ENCODE results near the gene SASH1.

SASH1 gene

DNA sequence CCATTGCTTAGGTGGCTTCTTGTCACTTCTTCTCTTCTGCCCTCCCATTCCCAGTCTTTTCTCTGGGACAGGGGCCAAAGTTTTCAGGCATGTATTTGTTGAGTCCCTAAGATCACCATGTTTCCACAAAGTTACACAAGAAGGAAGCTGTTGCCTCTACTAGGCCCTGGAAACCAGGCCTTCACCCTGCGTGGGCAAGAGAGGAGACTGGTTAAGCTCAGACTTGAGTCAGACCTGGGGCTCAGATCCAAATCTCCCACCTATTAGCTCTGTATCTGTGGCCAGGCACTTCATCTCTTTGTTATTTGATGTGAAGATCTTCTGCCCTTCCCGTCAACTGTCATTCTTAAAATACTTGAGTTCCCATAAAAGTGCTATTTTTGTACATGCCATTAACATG is 154.6 kb downstream of the SASH1 start:
- Mint-ChIP-seq H3K36me3 (no peaks in the 10 kb centered on the region), H3K4me3 (no peak overlapping the region), H3K27ac (no peak overlapping the region), H3K9me3 (no peaks in the 10 kb centered on the region), H3K4me1 (no peaks in the 10 kb centered on the region), H3K27me3 (no peaks in the 10 kb centered on the region)
- DNase-seq = no peak
- CTCF ChIA-PET = interaction anchor here (0.7 kb wide), 1 partner anchor 596 kb away, joined by 3 read pairs; no protein-coding TSS in a partner anchor

GRCh38 chr6:148497717-148498116 is 155.1 kb downstream of the SASH1 start:
- CTCF ChIA-PET = no interaction called here
- Mint-ChIP-seq H3K4me1 (no peaks in the 10 kb centered on the region), H3K36me3 (no peaks in the 10 kb centered on the region), H3K9me3 (no peaks in the 10 kb centered on the region), H3K27ac (no peak overlapping the region), H3K27me3 (no peaks in the 10 kb centered on the region), H3K4me3 (no peak overlapping the region)
- DNase-seq = no peak

DNA sequence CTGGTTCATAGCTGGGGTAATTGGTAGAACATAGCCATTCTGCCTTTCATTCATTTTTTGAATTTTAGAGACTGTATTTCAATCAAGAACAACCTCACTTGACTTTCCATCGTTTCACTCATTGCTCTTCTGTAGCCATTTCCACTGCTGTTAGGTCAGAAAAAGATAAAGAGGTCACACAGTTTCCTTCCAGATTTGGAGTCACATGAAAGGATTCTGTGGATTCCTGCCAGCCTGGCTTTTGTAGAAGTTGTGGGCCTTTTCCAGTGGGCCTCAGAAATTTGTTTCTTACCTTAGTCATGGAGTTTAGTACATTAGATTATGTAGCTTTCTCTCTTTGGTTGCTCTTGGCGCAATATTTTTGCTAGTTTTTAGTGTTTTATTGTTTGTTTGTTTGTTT is 157.8 kb downstream of the SASH1 start:
- Mint-ChIP-seq H3K4me3 (no peak overlapping the region), H3K9me3 (no peaks in the 10 kb centered on the region), H3K27ac (no peak overlapping the region), H3K36me3 (no peaks in the 10 kb centered on the region), H3K27me3 (peaks cover 7% of the 10 kb centered on the region), H3K4me1 (no peaks in the 10 kb centered on the region)
- DNase-seq = no peak
- CTCF ChIA-PET = no interaction called here

DNA sequence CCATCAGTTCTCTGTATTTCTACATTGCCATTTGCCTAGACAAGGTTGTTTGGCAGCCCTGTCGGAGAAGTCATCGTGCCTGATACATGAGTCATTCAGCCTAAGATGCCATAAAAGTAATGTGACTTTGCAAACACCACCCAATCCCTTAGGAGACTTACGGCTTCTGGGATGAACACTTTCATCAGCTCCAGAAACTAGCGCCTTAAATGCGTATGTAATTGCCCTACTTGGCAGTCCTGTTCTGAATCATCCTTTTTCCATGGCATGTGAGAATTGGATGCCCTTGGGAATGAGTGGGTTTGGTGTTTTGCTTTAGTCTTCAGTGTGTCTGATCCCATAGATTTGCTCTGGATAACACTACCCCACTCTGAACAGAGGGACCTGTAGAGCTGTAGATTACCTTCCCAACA is 158.5 kb downstream of the SASH1 start:
- DNase-seq = no peak
- no peaks in the 10 kb centered on the region for H3K4me1 Mint-ChIP-seq
- no peaks in the 10 kb centered on the region for H3K9me3 Mint-ChIP-seq
- no peak overlapping the region for H3K4me3 Mint-ChIP-seq
- no peak overlapping the region for H3K27ac Mint-ChIP-seq
- peaks cover 7% of the 10 kb centered on the region for H3K27me3 Mint-ChIP-seq
- no peaks in the 10 kb centered on the region for H3K36me3 Mint-ChIP-seq
- CTCF ChIA-PET = no interaction called here

DNA sequence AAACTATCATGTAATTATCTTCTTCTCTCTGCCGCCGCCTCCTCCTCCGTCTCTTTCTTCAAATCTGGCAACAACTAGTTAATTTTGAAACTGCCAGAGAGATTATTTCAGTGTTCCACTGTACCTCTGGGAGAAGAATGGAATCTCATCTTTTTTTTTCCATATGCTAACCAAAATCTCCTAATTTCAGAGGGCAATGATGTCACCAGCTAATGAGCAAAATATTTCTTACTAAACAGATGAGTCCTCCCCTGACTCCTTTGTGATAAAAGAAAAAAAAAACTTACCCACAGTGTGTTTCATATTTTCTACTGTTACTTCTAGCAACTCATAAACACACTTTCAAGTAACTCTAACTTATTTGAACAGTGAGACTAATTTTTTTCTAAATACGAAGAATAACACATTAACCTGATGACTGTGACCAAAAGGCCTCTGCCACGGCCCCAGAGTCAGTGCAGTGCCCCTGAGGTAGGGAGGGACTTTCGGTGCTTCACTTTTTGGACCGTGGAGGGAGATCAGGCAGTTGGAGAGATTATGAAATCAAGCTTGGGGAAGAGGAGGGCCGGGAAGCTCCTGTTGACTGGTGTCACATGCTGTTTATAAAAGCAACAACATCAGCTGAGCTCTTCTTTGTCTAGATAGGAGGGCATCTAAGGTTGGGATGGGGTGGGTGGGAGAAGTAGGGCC is 159.6 kb downstream of the SASH1 start:
- CTCF ChIA-PET = no interaction called here
- Mint-ChIP-seq H3K27me3 (peaks cover 12% of the 10 kb centered on the region), H3K4me3 (no peak overlapping the region), H3K27ac (no peak overlapping the region), H3K36me3 (no peaks in the 10 kb centered on the region), H3K9me3 (no peaks in the 10 kb centered on the region), H3K4me1 (no peaks in the 10 kb centered on the region)
- no peak for DNase-seq

- no peaks in the 10 kb centered on the region for H3K4me1 Mint-ChIP-seq
- H3K27me3 Mint-ChIP-seq = peaks cover 12% of the 10 kb centered on the region
- CTCF ChIA-PET = no interaction called here
These were observed 160.1 kb downstream of the SASH1 start for GRCh38 chr6:148502773-148503135.

GRCh38 chr6:148503703-148504102 is 161.1 kb downstream of the SASH1 start:
- H3K27ac Mint-ChIP-seq = no peak overlapping the region
- DNase-seq = no peak
- H3K9me3 Mint-ChIP-seq = no peaks in the 10 kb centered on the region
- H3K4me1 Mint-ChIP-seq = no peaks in the 10 kb centered on the region
- peaks cover 18% of the 10 kb centered on the region for H3K27me3 Mint-ChIP-seq
- no peaks in the 10 kb centered on the region for H3K36me3 Mint-ChIP-seq
- no peak overlapping the region for H3K4me3 Mint-ChIP-seq
- CTCF ChIA-PET = no interaction called here

More at GRCh38 chr6:148502773-148503135, 160.1 kb downstream of the SASH1 start:
- Mint-ChIP-seq H3K9me3 (no peaks in the 10 kb centered on the region), H3K36me3 (no peaks in the 10 kb centered on the region), H3K27ac (no peak overlapping the region), H3K4me3 (no peak overlapping the region)
- DNase-seq = no peak

- Mint-ChIP-seq H3K9me3 (no peaks in the 10 kb centered on the region), H3K27ac (no peak overlapping the region), H3K27me3 (peaks cover 23% of the 10 kb centered on the region), H3K4me1 (no peaks in the 10 kb centered on the region), H3K4me3 (no peak overlapping the region), H3K36me3 (no peaks in the 10 kb centered on the region)
- CTCF ChIA-PET = no interaction called here
- DNase-seq = no peak
These were observed 165.1 kb downstream of the SASH1 start for GRCh38 chr6:148507774-148508173.

GRCh38 chr6:148508401-148509041 is 165.9 kb downstream of the SASH1 start:
- CTCF ChIA-PET = no interaction called here
- Mint-ChIP-seq H3K4me3 (no peak overlapping the region), H3K4me1 (no peaks in the 10 kb centered on the region), H3K9me3 (no peaks in the 10 kb centered on the region), H3K27me3 (peaks cover 28% of the 10 kb centered on the region), H3K36me3 (no peaks in the 10 kb centered on the region), H3K27ac (no peak overlapping the region)
- DNase-seq = no peak

- Mint-ChIP-seq H3K36me3 (no peaks in the 10 kb centered on the region), H3K4me1 (no peaks in the 10 kb centered on the region), H3K4me3 (no peak overlapping the region), H3K27ac (no peak overlapping the region), H3K27me3 (peaks cover 28% of the 10 kb centered on the region), H3K9me3 (no peaks in the 10 kb centered on the region)
- DNase-seq = no peak
- CTCF ChIA-PET = no interaction called here
These were observed 166.6 kb downstream of the SASH1 start for GRCh38 chr6:148509119-148509799.

GRCh38 chr6:148509800-148510581 is 167.4 kb downstream of the SASH1 start:
- no peaks in the 10 kb centered on the region for H3K4me1 Mint-ChIP-seq
- CTCF ChIA-PET = no interaction called here
- H3K27ac Mint-ChIP-seq = no peak overlapping the region
- H3K4me3 Mint-ChIP-seq = no peak overlapping the region
- no peaks in the 10 kb centered on the region for H3K9me3 Mint-ChIP-seq
- DNase-seq = no peak
- H3K36me3 Mint-ChIP-seq = no peaks in the 10 kb centered on the region
- H3K27me3 Mint-ChIP-seq = peaks cover 24% of the 10 kb centered on the region

DNA sequence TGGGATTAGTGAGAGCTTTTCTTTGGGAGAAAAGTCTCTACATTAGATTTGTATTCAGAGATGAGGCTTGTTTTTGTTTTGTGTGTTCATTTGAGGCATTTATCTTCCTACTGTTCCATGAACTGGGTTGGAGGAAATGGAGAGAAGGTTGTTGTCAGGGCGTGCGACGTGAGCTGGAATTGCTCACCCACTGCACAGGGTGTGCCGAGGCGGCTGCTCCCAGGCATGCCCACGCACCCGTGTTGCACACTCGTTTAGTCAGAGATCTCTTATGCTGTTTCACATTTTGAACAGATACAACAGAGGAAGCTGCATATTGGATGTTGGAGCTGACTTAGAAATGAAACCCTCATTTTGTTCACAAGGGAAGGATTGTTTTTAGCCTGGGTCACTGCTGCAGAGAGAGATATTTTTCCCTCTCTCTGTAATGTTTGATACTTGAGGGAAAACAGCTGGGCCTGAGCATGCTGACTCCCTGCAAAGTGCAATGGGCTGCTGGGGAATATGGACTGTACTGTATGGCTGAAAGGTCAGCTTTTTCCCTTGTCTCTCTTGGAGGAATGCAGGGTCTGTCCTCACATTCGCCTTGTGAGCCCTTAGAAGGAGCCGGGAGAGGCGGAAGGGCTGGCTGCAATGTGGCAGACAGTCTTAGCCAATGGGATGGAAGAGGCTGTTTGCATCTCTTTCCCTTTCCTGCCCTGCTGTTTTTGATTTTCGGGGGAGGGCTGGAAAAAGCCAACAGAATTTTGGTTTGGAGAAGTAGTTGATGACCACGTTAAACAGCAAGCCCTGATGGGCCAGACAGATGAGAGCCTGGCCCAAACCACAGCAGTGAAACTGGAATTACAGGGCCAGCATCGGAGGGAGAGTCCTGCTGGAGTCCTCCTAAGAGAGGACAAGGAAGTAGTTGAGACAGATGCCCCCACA is 170.8 kb downstream of the SASH1 start:
- no peak overlapping the region for H3K4me3 Mint-ChIP-seq
- H3K9me3 Mint-ChIP-seq = no peaks in the 10 kb centered on the region
- H3K36me3 Mint-ChIP-seq = no peaks in the 10 kb centered on the region
- DNase-seq = no peak
- H3K27ac Mint-ChIP-seq = no peak overlapping the region
- no peaks in the 10 kb centered on the region for H3K4me1 Mint-ChIP-seq
- H3K27me3 Mint-ChIP-seq = peaks cover 20% of the 10 kb centered on the region
- CTCF ChIA-PET = no interaction called here

DNA sequence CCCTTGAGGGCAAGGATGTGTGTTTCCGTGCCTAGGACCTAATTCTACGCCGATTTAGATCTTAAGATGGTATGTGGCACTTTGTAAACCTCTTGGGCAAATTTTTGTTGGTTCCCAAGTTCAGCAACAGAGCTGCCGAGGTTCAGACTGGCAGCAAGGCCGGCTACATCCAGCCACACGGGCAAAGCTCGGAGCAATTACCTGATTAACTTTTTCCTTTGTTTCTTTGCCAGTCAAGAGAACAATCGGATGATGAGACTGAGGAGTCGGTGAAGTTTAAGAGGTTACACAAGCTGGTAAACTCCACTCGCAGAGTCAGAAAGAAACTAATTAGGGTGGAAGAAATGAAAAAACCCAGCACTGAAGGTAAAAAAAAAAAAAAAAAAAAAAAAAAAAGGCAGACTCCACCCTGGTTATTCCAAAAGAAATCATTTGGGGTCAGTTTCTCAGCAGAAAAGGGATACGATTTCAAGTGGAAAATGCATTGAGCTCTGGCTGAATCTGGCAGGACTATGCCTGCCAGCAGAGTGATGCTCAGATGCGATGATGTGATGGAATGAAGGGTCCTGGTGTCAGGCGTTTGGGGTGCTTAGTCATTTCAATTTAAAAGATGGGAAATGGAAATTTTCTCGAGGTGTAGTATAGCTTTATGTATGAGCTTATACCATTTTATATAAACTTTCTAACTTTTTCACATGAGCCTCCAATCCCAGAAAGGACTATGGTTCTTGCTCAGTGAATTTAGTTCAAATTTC is 171.6 kb downstream of the SASH1 start:
- CTCF ChIA-PET = no interaction called here
- H3K36me3 Mint-ChIP-seq = no peaks in the 10 kb centered on the region
- H3K4me1 Mint-ChIP-seq = no peaks in the 10 kb centered on the region

More for the DNA sequence above, 171.6 kb downstream of the SASH1 start:
- DNase-seq = no peak
- Mint-ChIP-seq H3K4me3 (no peak overlapping the region), H3K27me3 (peaks cover 15% of the 10 kb centered on the region), H3K27ac (no peak overlapping the region), H3K9me3 (no peaks in the 10 kb centered on the region)

Data from activated naive CD4-positive, alpha-beta T cell treated with anti-CD3 and anti-CD28 coated beads, Interleukin-2, amount 10 ng/mL, durations not matched to agents 7 days and 5 days (primary cell).